K562 (cell line): ENCODE measurements around the gene MAU2. TPM values are rescaled to one million over a fixed set of nuclear protein-coding genes. Genes with fewer than 3 reads are reported as not detected.

ENCODE experiments used
- ARNT ChIP-seq, 2 experiments: fragments of 450-650 bp; IDR thresholded peaks; 2 replicates each; pipeline ENCODE4 v1.6.1; 2016; ENCODE audit warnings: mild to moderate bottlenecking in 1 of 2
- COPS2 ChIP-seq: fragments of 450-650 bp; conservative IDR thresholded peaks from 2 replicates; pipeline ENCODE4 v1.6.1; 2016; ENCODE audit warnings: mild to moderate bottlenecking, moderate library complexity
- CXXC5 ChIP-seq: fragments of 250-450 bp; sonication (Bioruptor Pico); IDR thresholded peaks from 2 replicates; pipeline ENCODE4 v1.8.0; 2022; ENCODE audit warnings: inconsistent platforms, mild to moderate bottlenecking, moderate library complexity
- HDAC3 ChIP-seq: fragments of 450-650 bp; IDR thresholded peaks from 2 replicates; pipeline ENCODE4 v1.6.1; 2018; ENCODE audit warnings: borderline replicate concordance, mild to moderate bottlenecking, moderate library complexity; ENCODE audit not compliant: partially characterized antibody
- HLTF ChIP-seq: fragments of 450-650 bp; IDR thresholded peaks from 2 replicates; pipeline ENCODE4 v1.6.1; 2016
- HMG20B ChIP-seq: fragments of 250-450 bp; sonication (Bioruptor Pico); IDR thresholded peaks from 2 replicates; pipeline ENCODE4 v1.5.0; 2021; ENCODE audit warnings: mild to moderate bottlenecking
- KLF1 ChIP-seq: fragments of 450-650 bp; IDR thresholded peaks from 2 replicates; pipeline ENCODE4 v1.6.1; 2016; ENCODE audit warnings: missing genetic modification characterization, missing compliant biosample characterization
- L3MBTL2 ChIP-seq: fragments of 450-650 bp; IDR thresholded peaks from 2 replicates; pipeline ENCODE4 v1.6.1; 2016; ENCODE audit warnings: mild to moderate bottlenecking, moderate library complexity
- PREB ChIP-seq: sonication (generic); formaldehyde crosslinking; IDR thresholded peaks from 2 replicates; pipeline ENCODE4 v1.8.1; 2023; ENCODE audit warnings: mild to moderate bottlenecking, missing genetic modification reagents
- RBFOX2 ChIP-seq: fragments of 200-400 bp; formaldehyde crosslinking; IDR thresholded peaks from 2 replicates; pipeline ENCODE4 v1.6.1; 2017; ENCODE audit warnings: low read depth, mild to moderate bottlenecking, low read length, moderate library complexity
- RBM14 ChIP-seq: fragments of 200-400 bp; formaldehyde crosslinking; IDR thresholded peaks from 2 replicates; pipeline ENCODE4 v1.6.1; 2018; ENCODE audit warnings: low read depth, mild to moderate bottlenecking, low read length, moderate library complexity, borderline replicate concordance; ENCODE audit not compliant: insufficient read depth
- SMARCC2 ChIP-seq: fragments of 450-650 bp; IDR thresholded peaks from 2 replicates; pipeline ENCODE4 v1.6.1; 2017; ENCODE audit warnings: antibody characterized with exemption, moderate library complexity, mild to moderate bottlenecking, low read depth
- SRF ChIP-seq, 2 experiments: fragments of 250-450, 450-650 bp in 1 of 2; sonication (Bioruptor Pico) in 1 of 2; sonication (generic) in 1 of 2; formaldehyde crosslinking; IDR thresholded peaks; 2 replicates each; pipeline versions ENCODE4 v1.5.0 to v1.5.1; 2020 to 2022; ENCODE audit warnings: mild to moderate bottlenecking in 1 of 2, missing genetic modification reagents in 1 of 2
- TEAD1 ChIP-seq, 2 experiments: fragments of 450-650 bp in 1 of 2; sonication (generic) in 1 of 2; formaldehyde crosslinking; IDR thresholded peaks; 2 replicates each; pipeline versions ENCODE4 v1.4.0 to v1.8.0; 2020 to 2022; ENCODE audit warnings: mild to moderate bottlenecking in 2 of 2, missing genetic modification reagents in 1 of 2
- TSHZ1 ChIP-seq: fragments of 250-450 bp; sonication (Bioruptor Pico); IDR thresholded peaks from 2 replicates; pipeline ENCODE4 v1.4.0; 2020; ENCODE audit warnings: mild to moderate bottlenecking, moderate library complexity
- UBTF ChIP-seq, 2 experiments: IDR thresholded peaks; 2 replicates each; pipeline ENCODE4 v1.6.1; 2012; ENCODE audit warnings: improper control_type of control experiment in 2 of 2, low read depth in 2 of 2, low read length in 2 of 2, borderline replicate concordance in 1 of 2
- ZBTB34 ChIP-seq: fragments of 250-450 bp; sonication (Bioruptor Pico); IDR thresholded peaks from 2 replicates; pipeline ENCODE4 v1.8.0; 2021; ENCODE audit warnings: mild to moderate bottlenecking, moderate library complexity
- ZNF77 ChIP-seq: fragments of 250-450 bp; sonication (Bioruptor Pico); IDR thresholded peaks from 2 replicates; pipeline ENCODE4 v1.5.0; 2020
- polyA plus RNA-seq, 8 experiments: library from polyadenylated mRNA; depleted of rRNA in 4 of 8; stranded (reverse) in 5 of 8; unstranded in 3 of 8; fragments of >200 nt; fragmentation: Nextera tagmentation in 2 of 8; fragmentation: Illumina TruSeq in 1 of 8; extraction: Ambion mirVana in 2 of 8; extraction: Trizol in 1 of 8; gene quantifications; 2 replicates each; pipeline versions ENCODE4 v1.2.1 to v1.2.3, GENCODE V29; 2011 to 2014; ENCODE audit warnings: inconsistent platforms in 1 of 8, missing spikeins in 1 of 8
- total RNA-seq, 7 experiments: library from RNA; depleted of rRNA in 6 of 7; stranded (reverse); fragments of >200 nt in 6 of 7; fragmentation: Illumina TruSeq in 2 of 7; extraction: Trizol in 2 of 7; gene quantifications; 2 replicates each; pipeline versions ENCODE4 v1.2.1 to v1.2.3, GENCODE V29; 2011 to 2021; ENCODE audit warnings: low replicate concordance in 1 of 7
- TF ChIP-seq, protein P1 (sequence below): sonication (generic); formaldehyde crosslinking; IDR thresholded peaks from 2 replicates; pipeline ENCODE4 v1.8.1; 2023; ENCODE audit warnings: mild to moderate bottlenecking, missing genetic modification reagents, moderate library complexity

The MAU2 gene
- total and polyA plus RNA-seq, 9 of the 15 experiments (the other 6 are each of a cell fraction or from before 2014, with no cell fraction given) = 1.2 to 48.1 (median 19.4) TPM

DNA sequence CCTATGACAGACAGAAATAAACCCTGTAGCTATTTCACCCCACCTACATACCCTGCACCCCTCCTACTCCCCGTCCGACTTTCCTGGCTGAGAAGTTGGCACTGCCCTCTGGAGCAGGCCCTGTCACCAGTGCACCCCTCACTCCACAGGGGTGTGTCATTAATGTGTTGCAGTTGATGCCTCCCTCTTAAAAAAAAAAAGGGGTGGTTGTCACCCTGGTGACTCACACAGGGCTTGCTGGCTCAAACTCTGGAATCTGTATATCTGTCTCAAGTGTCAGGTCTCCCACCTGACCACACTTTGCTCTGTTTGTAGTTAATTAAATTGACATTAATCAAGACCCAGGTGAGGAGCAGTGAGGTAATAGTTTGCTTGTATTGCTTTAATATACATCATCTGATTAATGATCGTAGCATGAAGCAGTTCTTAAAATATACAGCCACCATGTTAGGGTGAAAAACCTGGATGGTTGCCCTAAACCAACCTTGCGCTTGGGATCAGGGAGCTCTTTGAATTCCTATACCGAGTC lies 82.8 kb downstream of the MAU2 start (continued):
- TF ChIP-seq TSHZ1 (CRISPR knock-in tag) = no peak
- peak; percentile 50; the same call in 1 of the 2 replicates for TF ChIP-seq SMARCC2
- TF ChIP-seq L3MBTL2 = no peak
- no peak for TF ChIP-seq COPS2
- no peak for TF ChIP-seq TEAD1 (CRISPR knock-in tag; IDR thresholded peaks at IDR 0.05)
- no peak for TF ChIP-seq RBFOX2
- no peak for TF ChIP-seq HDAC3
- TF ChIP-seq RBM14 = no peak
- TF ChIP-seq KLF1 = no peak
- no peak for TF ChIP-seq ARNT (IDR thresholded peaks at IDR 0.05)
- TF ChIP-seq CXXC5 (CRISPR knock-in tag) = no peak
- no peak for TF ChIP-seq UBTF (IDR thresholded peaks at IDR 0.05; ENCODE audit: borderline replicate concordance in 1 of 2, low read depth in 2 of 2, low read length in 2 of 2)
- TF ChIP-seq HLTF = no peak
- no peak for TF ChIP-seq HMG20B (CRISPR knock-in tag)
- TF ChIP-seq, protein P1, sequence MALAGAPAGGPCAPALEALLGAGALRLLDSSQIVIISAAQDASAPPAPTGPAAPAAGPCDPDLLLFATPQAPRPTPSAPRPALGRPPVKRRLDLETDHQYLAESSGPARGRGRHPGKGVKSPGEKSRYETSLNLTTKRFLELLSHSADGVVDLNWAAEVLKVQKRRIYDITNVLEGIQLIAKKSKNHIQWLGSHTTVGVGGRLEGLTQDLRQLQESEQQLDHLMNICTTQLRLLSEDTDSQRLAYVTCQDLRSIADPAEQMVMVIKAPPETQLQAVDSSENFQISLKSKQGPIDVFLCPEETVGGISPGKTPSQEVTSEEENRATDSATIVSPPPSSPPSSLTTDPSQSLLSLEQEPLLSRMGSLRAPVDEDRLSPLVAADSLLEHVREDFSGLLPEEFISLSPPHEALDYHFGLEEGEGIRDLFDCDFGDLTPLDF (CRISPR knock-in tag) = no peak
- TF ChIP-seq ZNF77 (CRISPR knock-in tag) = no peak
- TF ChIP-seq ZBTB34 (CRISPR knock-in tag) = no peak
- TF ChIP-seq SRF (CRISPR knock-in tag; IDR thresholded peaks at IDR 0.05) = no peak
- TF ChIP-seq PREB (CRISPR knock-in tag) = no peak
